HL-60/S4 treated with retinoic acid at 250 ng/mL for 4 days and 3 days (cell line): ENCODE measurements around the gene PRPSAP1.
"Not testable (repeated sequence)": the region's sequence is repeated elsewhere in the genome, so short reads cannot be mapped to it uniquely, and the experiment has no call there.

Experiments used
- in situ Hi-C: fragments of 300-500 bp; cut with MboI; formaldehyde crosslinking; loops from 2 replicates; pipeline ENCODE4 v1.7.0; 2022; ENCODE audit warnings: low sequenced_read_pairs

The PRPSAP1 gene

GRCh38 chr17:76363107-76363842, 9.6 kb upstream of the PRPSAP1 start:
- in situ Hi-C loops: no loop called here

- in situ Hi-C loops: no loop called here
These were observed 6.7 kb upstream of the PRPSAP1 start for GRCh38 chr17:76360461-76360860.

GRCh38 chr17:76359776-76360175, 6.1 kb upstream of the PRPSAP1 start:
- in situ Hi-C loops: not testable (repeated sequence)

- in situ Hi-C loops: no loop called here
These were observed 5.7 kb upstream of the PRPSAP1 start for GRCh38 chr17:76359375-76359774.

GRCh38 chr17:76357597-76358158, 4.0 kb upstream of the PRPSAP1 start:
- in situ Hi-C loops: no loop called here

- in situ Hi-C loops: no loop called here
These were observed 3.2 kb upstream of the PRPSAP1 start for GRCh38 chr17:76356803-76357456.

- in situ Hi-C loops: no loop called here
These were observed 1.1 kb upstream of the PRPSAP1 start for GRCh38 chr17:76354747-76355310.

GRCh38 chr17:76354317-76354729, 607 bp upstream of the PRPSAP1 start:
- in situ Hi-C loops: no loop called here

- in situ Hi-C loops: no loop called here
These were observed 615 bp downstream of the PRPSAP1 start for GRCh38 chr17:76353004-76353598.

- in situ Hi-C loops: no loop called here
These were observed 2.1 kb downstream of the PRPSAP1 start for GRCh38 chr17:76351526-76352071.

GRCh38 chr17:76350463-76350862, 3.3 kb downstream of the PRPSAP1 start:
- in situ Hi-C loops: no loop called here

- in situ Hi-C loops: not testable (repeated sequence)
These were observed 6.8 kb downstream of the PRPSAP1 start for GRCh38 chr17:76346936-76347335.

GRCh38 chr17:76345377-76345974, 8.2 kb downstream of the PRPSAP1 start:
- in situ Hi-C loops: no loop called here

GRCh38 chr17:76343106-76343505, 10.6 kb downstream of the PRPSAP1 start:
- in situ Hi-C loops: no loop called here

GRCh38 chr17:76341301-76341700, 12.4 kb downstream of the PRPSAP1 start:
- in situ Hi-C loops: no loop called here

GRCh38 chr17:76337413-76337777, 16.3 kb downstream of the PRPSAP1 start:
- in situ Hi-C loops: no loop called here

GRCh38 chr17:76336756-76337412, 16.8 kb downstream of the PRPSAP1 start:
- in situ Hi-C loops: no loop called here

- in situ Hi-C loops: no loop called here
These were observed 17.9 kb downstream of the PRPSAP1 start for GRCh38 chr17:76335716-76336381.

- in situ Hi-C loops: no loop called here
These were observed 19.8 kb downstream of the PRPSAP1 start for GRCh38 chr17:76333673-76334505.
